ENCODE data around the gene FXYD4.

DNA sequence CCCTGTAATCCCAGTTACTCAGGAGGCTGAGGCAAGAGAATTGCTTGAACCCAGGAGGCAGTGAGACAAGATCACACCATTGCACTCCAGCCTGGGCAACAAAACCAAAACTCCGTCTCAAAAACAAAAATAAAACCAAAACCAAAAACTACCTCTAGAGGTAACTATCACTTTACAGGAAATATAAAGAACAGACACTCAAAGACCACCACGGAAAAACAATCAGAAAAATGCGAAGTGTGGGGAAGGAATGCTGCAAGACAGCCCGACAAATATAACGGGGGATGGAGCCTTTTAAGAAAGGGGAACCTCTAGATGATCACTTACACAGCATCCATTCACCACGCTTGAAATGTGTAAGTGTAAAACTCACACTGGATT, 33.3 kb downstream of the FXYD4 start:
- TF ChIP-seq RAD21 (IDR thresholded peaks at IDR 0.05; ENCODE audit: low read depth) (no peak), YY1 (IDR thresholded peaks at IDR 0.05; ENCODE audit: low read depth) (no peak), NFIC (IDR thresholded peaks at IDR 0.05) (no peak), CREB1 (IDR thresholded peaks at IDR 0.05; ENCODE audit: low read depth) (no peak), EGR1 (IDR thresholded peaks at IDR 0.05) (no peak)

All from Ishikawa (cell line).